Measurements from ENCODE around the gene COPS7B. TPM values are rescaled to one million over a fixed set of nuclear protein-coding genes. Genes with fewer than 3 reads are reported as not detected.

COPS7B gene
- polyA plus RNA-seq, 2 donors, result 16.3 to 17.5 TPM

Other genes with a start within 250 kb of the COPS7B start
- gene TEX44, start 193.6 kb upstream of the COPS7B start, polyA plus RNA-seq, result not detected
- gene PTMA, start 77.9 kb upstream of the COPS7B start, polyA plus RNA-seq, result 1,000 to 10,000 TPM; 1,139 to 1,606 TPM
- gene PDE6D, start 5.2 kb upstream of the COPS7B start, polyA plus RNA-seq, result 10 to 100 TPM; 14.0 to 18.8 TPM
- 1 to 10 TPM; 2.2 TPM for gene NPPC, start 140.0 kb downstream of the COPS7B start, polyA plus RNA-seq
- 10 to 100 TPM; 16.6 to 23.3 TPM for gene DIS3L2, start 175.3 kb downstream of the COPS7B start, polyA plus RNA-seq

Data from esophagus (tissue), 2 donors.